ENCODE data around the gene YY1AP1.

- TF ChIP-seq CTCF (IDR thresholded peaks at IDR 0.05 in 8 of 11, conservative IDR thresholded peaks at IDR 0.05 in 3 of 11) (no peak), POLR2AphosphoS5 (IDR thresholded peaks at IDR 0.05) (no peak), POLR2A (IDR thresholded peaks at IDR 0.05) (no peak)
These were observed 52.0 kb downstream of the YY1AP1 start for GRCh38 chr1:155636397-155637153.

Measured in spleen (tissue), 7 donors.